Parietal lobe (tissue), 2 donors: ENCODE data around the gene ZNF232. TPM values are rescaled to one million over a fixed set of nuclear protein-coding genes. Genes with fewer than 3 reads are reported as not detected.

Source experiments
- small RNA-seq: library from RNA; depleted of rRNA; stranded (forward); fragments of <200 nt; gene quantifications from one replicate; pipeline ENCODE3, GENCODE V24; 2014; ENCODE audit warnings: low replicate concordance
- total RNA-seq: library from RNA; depleted of rRNA; stranded (reverse); fragments of >200 nt; gene quantifications from one replicate; pipeline ENCODE4 v1.2.3, GENCODE V29; 2014

ZNF232 gene
- 22.8 TPM for total RNA-seq

GRCh38 chr17:5111402-5112204 is at the start of gene ZNF232:
Gene ZNF232 (minus strand): TSS chr17:5111878. CDS start chr17:5111822, 56 bp downstream.

GRCh38 chr17:5115673-5116651 is 4.3 kb upstream of the ZNF232 start, which contains the start of gene USP6:
Gene USP6 (plus strand): TSS chr17:5116032. CDS start chr17:5130368, 14,336 bp downstream.

GRCh38 chr17:5078106-5079028 is 33.3 kb downstream of the ZNF232 start, which contains the start of gene ZFP3:
Gene ZFP3 (plus strand): TSS chr17:5078467. CDS start chr17:5091505, 13,038 bp downstream.

Small RNA genes within 50 kb of the gene (small RNA-seq; reads per million reads assigned to genes)
- gene AC012146.4 = not detected

Other genes with a start within 250 kb of the ZNF232 start
- gene C17orf107, start 212.3 kb downstream of the ZNF232 start, total RNA-seq = 3.8 TPM
- gene CHRNE, start 208.8 kb downstream of the ZNF232 start, total RNA-seq = 0.94 TPM
- gene GP1BA, start 179.6 kb downstream of the ZNF232 start, total RNA-seq = not detected
- gene SLC25A11, start 171.8 kb downstream of the ZNF232 start, total RNA-seq = 48.8 TPM
- gene RNF167, start 171.6 kb downstream of the ZNF232 start, total RNA-seq = 14.1 TPM
- gene PFN1, start 163.3 kb downstream of the ZNF232 start, total RNA-seq = 62.9 TPM
- gene ENO3, start 160.8 kb downstream of the ZNF232 start, total RNA-seq = 1.6 TPM
- 25.4 TPM for gene SPAG7, start 144.1 kb downstream of the ZNF232 start, total RNA-seq
- 22.5 TPM for gene CAMTA2, start 124.2 kb downstream of the ZNF232 start, total RNA-seq
- not detected for gene INCA1, start 114.4 kb downstream of the ZNF232 start, total RNA-seq
- gene KIF1C, start 113.9 kb downstream of the ZNF232 start, total RNA-seq = 21.3 TPM
- not detected for gene SLC52A1, start 76.5 kb downstream of the ZNF232 start, total RNA-seq
- 13.5 TPM for gene ZFP3, start 33.4 kb downstream of the ZNF232 start, total RNA-seq
- gene USP6, start 4.2 kb upstream of the ZNF232 start, total RNA-seq = under 0.01 TPM
- gene ZNF594, start 80.0 kb upstream of the ZNF232 start, total RNA-seq = 53.8 TPM
- not detected for gene SCIMP, start 123.0 kb upstream of the ZNF232 start, total RNA-seq
- 103 TPM for gene RABEP1, start 170.4 kb upstream of the ZNF232 start, total RNA-seq